ENCODE data around the gene FERMT3.

DNA sequence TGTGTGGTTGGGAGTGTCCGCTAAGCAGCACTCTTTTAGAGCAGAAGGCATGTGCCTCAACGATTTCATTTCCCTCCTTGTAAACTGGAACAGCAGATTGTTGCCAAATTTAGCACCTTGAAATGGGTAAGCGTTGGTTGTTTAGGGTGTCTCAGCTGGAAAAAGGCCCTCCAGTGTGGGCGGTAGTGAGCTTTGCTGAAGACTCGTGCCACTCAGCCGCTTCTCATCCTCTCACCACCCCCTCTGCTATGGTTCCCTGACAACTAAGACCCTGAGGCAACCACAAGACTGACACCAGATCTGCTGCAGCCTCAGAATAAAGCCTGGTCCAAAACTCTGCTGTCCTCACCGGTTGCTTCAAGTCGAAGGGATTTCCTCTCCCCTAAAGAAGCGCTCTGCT is 9.9 kb upstream of the FERMT3 start:
- TF ChIP-seq EZH2 (IDR thresholded peaks at IDR 0.05; ENCODE audit: borderline replicate concordance, low read depth, low read length, severe bottlenecking): no peak
- TF ChIP-seq, protein P1, sequence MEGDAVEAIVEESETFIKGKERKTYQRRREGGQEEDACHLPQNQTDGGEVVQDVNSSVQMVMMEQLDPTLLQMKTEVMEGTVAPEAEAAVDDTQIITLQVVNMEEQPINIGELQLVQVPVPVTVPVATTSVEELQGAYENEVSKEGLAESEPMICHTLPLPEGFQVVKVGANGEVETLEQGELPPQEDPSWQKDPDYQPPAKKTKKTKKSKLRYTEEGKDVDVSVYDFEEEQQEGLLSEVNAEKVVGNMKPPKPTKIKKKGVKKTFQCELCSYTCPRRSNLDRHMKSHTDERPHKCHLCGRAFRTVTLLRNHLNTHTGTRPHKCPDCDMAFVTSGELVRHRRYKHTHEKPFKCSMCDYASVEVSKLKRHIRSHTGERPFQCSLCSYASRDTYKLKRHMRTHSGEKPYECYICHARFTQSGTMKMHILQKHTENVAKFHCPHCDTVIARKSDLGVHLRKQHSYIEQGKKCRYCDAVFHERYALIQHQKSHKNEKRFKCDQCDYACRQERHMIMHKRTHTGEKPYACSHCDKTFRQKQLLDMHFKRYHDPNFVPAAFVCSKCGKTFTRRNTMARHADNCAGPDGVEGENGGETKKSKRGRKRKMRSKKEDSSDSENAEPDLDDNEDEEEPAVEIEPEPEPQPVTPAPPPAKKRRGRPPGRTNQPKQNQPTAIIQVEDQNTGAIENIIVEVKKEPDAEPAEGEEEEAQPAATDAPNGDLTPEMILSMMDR (IDR thresholded peaks at IDR 0.05; ENCODE audit: extremely low read depth in 1 of 2, insufficient read depth in 1 of 2, low read depth in 1 of 2, low read length in 2 of 2): no peak
- TF ChIP-seq MAX (IDR thresholded peaks at IDR 0.05; ENCODE audit: insufficient read depth, insufficient read length): no peak
- TF ChIP-seq MYC (IDR thresholded peaks at IDR 0.05; ENCODE audit: low read depth, low read length): no peak

Measured in endothelial cell of umbilical vein (primary cell).